Kidney (tissue), 14 donors: ENCODE results near the gene ZNF35. TPM values are rescaled to one million over a fixed set of nuclear protein-coding genes. Genes with fewer than 3 reads are reported as not detected.

Experiments
- DNase-seq, 5 donors: peaks; one replicate each; pipeline ENCODE4 v3.0.0-alpha.2; 2013 to 2020
- FAIRE-seq: peaks from 2 replicates; lab custom pipeline; 2012; peaks lifted over from hg19 to GRCh38; lab: Jason Lieb, UNC
- H3K27ac ChIP-seq, 2 donors: one replicate each; pipeline ENCODE4 v1.7.0; 2013; ENCODE audit warnings: low read depth in 2 of 2, low read length in 2 of 2, inconsistent platforms in 1 of 2
- H3K27me3 ChIP-seq: one replicate; pipeline ENCODE4 v1.7.1; 2013; ENCODE audit warnings: low read length, inconsistent platforms; ENCODE audit not compliant: control insufficient read depth, insufficient read depth
- H3K36me3 ChIP-seq, 3 donors: one replicate each; pipeline versions ENCODE4 v1.7.0 to v1.7.1; 2013; ENCODE audit warnings: low read length in 3 of 3, control low read depth in 1 of 3, inconsistent platforms in 1 of 3; ENCODE audit not compliant: insufficient read depth in 3 of 3, control insufficient read depth in 2 of 3
- H3K4me1 ChIP-seq, 3 donors: one replicate each; pipeline versions ENCODE4 v1.7.0 to v1.7.1; 2013; ENCODE audit warnings: low read length in 3 of 3, inconsistent platforms in 1 of 3, low read depth in 1 of 3; ENCODE audit not compliant: control insufficient read depth in 2 of 3, insufficient read depth in 2 of 3
- H3K4me3 ChIP-seq, 3 donors: one replicate each; pipeline versions ENCODE4 v1.7.0 to v1.8.1; 2013; ENCODE audit warnings: low read length in 3 of 3, control low read depth in 1 of 3, inconsistent platforms in 1 of 3
- H3K9ac ChIP-seq, 3 donors: one replicate each; pipeline versions ENCODE4 v1.7.0 to v1.7.1; 2013; ENCODE audit warnings: low read length in 3 of 3, control low read depth in 1 of 3, inconsistent platforms in 1 of 3
- H3K9me3 ChIP-seq, 3 donors: one replicate each; pipeline versions ENCODE4 v1.7.0 to v1.7.1; 2013; ENCODE audit warnings: low read length in 3 of 3, control low read depth in 1 of 3, inconsistent platforms in 1 of 3; ENCODE audit not compliant: control insufficient read depth in 2 of 3, insufficient read depth in 1 of 3
- CTCF ChIP-seq: IDR thresholded peaks from 3 replicates; pipeline ENCODE4 v1.5.1; 2012; ENCODE audit warnings: mild to moderate bottlenecking, moderate library complexity, borderline replicate concordance; ENCODE audit not compliant: insufficient read depth; ENCODE audit errors: extremely low read depth
- intact Hi-C: fragments of 100-400 bp; cut with DNase I; formaldehyde crosslinking; loops from one replicate; pipeline ENCODE4 v1.11.1; 2022
- polyA plus RNA-seq: library from polyadenylated mRNA; stranded (reverse); fragments of 350-450 nt; fragmentation: Illumina TruSeq; extraction: RNeasy Lipid Tissue Mini Kit (QIAGEN cat#74804); gene quantifications from one replicate; pipeline ENCODE4 v1.2.3, GENCODE V29; 2014; ENCODE audit warnings: low read depth, low replicate concordance; ENCODE audit not compliant: insufficient read depth
- total RNA-seq: library from RNA; stranded (reverse); fragmentation: NEBNext Ultra II Directional; extraction: Animal tissue kit (Norgen Biotek cat#: 25700); gene quantifications from one replicate; pipeline ENCODE4 v1.2.1, GENCODE V29; 2021
- donor health status: control.
- donor health status: control.
- donor health status: control.
- donor health status: control.
- donor health status: control.
- donor health status: DM: yes; HTN: yes; CAD: no.
- donor health status: Normal renal cell carcinoma (clear cell type).

The ZNF35 gene
- total and polyA plus RNA-seq, 2 donors from 2014 or later = 2.6 to 11.6 TPM

GRCh38 chr3:44624749-44625480 is 23.6 kb upstream of the ZNF35 start, which contains the start of gene ZNF197:
Gene ZNF197, plus strand, starts transcription at chr3:44625036. Its CDS starts 4,119 bp downstream, at chr3:44629155.
- FAIRE-seq (no peak), DNase-seq (peak; percentile 91 to 97 (median 94))
- peak within 1 kb of the TSS; percentile 50 to 80 (median 57) for H3K9ac ChIP-seq
- peaks cover 0 to 10% (median 2%) of the 10 kb centered on the region in 3 donors for H3K4me1 ChIP-seq
- peak; percentile 31 for TF ChIP-seq CTCF
- H3K4me3 ChIP-seq = peak within 1 kb of the TSS; percentile 73 to 83 (median 74)
- H3K36me3 ChIP-seq = no peaks in the 10 kb centered on the region
- H3K27ac ChIP-seq = peak within 1 kb of the TSS in 1 of 2 donors; percentile 56
- intact Hi-C loops = no loop called here
- no peaks in the 10 kb centered on the region for H3K9me3 ChIP-seq
- no peaks in the 10 kb centered on the region for H3K27me3 ChIP-seq

- no peak overlapping the region for H3K4me3 ChIP-seq
- H3K27ac ChIP-seq = no peak overlapping the region
- no peak for FAIRE-seq
- no peaks in the 10 kb centered on the region for H3K27me3 ChIP-seq
- intact Hi-C loops = no loop called here
- peaks cover 8 to 12% (median 10%) of the 10 kb centered on the region in 3 donors for H3K36me3 ChIP-seq
- H3K9me3 ChIP-seq = no peaks in the 10 kb centered on the region
- TF ChIP-seq CTCF = no peak
- DNase-seq = no peak
- H3K4me1 ChIP-seq = peaks cover 0 to 10% (median 2%) of the 10 kb centered on the region in 3 donors
- H3K9ac ChIP-seq = no peak overlapping the region
These were observed 19.8 kb upstream of the ZNF35 start for GRCh38 chr3:44628716-44629115.

GRCh38 chr3:44632193-44632592 is 16.3 kb upstream of the ZNF35 start:
- Histone ChIP-seq H3K4me1 (no peaks in the 10 kb centered on the region), H3K36me3 (peaks cover 13 to 16% (median 15%) of the 10 kb centered on the region in 3 donors), H3K9me3 (peaks cover 0 to 3% (median 0%) of the 10 kb centered on the region in 3 donors), H3K27me3 (no peaks in the 10 kb centered on the region), H3K4me3 (no peak overlapping the region), H3K27ac (no peak overlapping the region), H3K9ac (no peak overlapping the region)
- no peak for TF ChIP-seq CTCF
- no peak for DNase-seq
- FAIRE-seq = no peak
- intact Hi-C loops = no loop called here
